HepG2 (cell line): ENCODE measurements around the gene PTPRD. TPM values are rescaled to one million over a fixed set of nuclear protein-coding genes. Genes with fewer than 3 reads are reported as not detected.
A peak's percentile ranks its signal among the peaks of the same experiment; 100 is the strongest.

ENCODE experiments used
- ATAC-seq: fragments of 200-7000 bp; cut with Tn5 transposase; 3 replicates; pipeline ENCODE4 v1.9.1; 2020; ENCODE audit warnings: mild to moderate bottlenecking, moderate library complexity
- BruUV-seq: library from RNA; stranded (reverse); fragments of 400-500 nt; replicated peaks from 2 replicates; lab custom pipeline; 2021; lab: Mats Ljungman, UMichigan
- CTCF ChIA-PET: fragments of 300-600 bp; formaldehyde crosslinking; extraction: SDS; loops from one replicate; lab custom pipeline; 2021; ENCODE audit warnings: low total read pairs, inconsistent platforms, low intra/inter-chr PET ratio; lab: Yijun Ruan, JAX
- POLR2A ChIA-PET: fragments of 350-600 bp; sonication (Branson Sonifier 250); formaldehyde crosslinking; loops from one replicate; lab custom pipeline; 2020; ENCODE audit warnings: antibody characterized with exemption, inconsistent platforms; lab: Yijun Ruan, JAX
- DNase-seq: peaks from one replicate; pipeline ENCODE4 v3.0.0-alpha.2; 2015; ENCODE audit warnings: low spot score
- FAIRE-seq: peaks from 3 replicates; lab custom pipeline; 2011; peaks lifted over from hg19 to GRCh38; lab: Jason Lieb, UNC
- H2AFZ ChIP-seq: one replicate; pipeline ENCODE4 v1.6.1; 2011; ENCODE audit warnings: low read length, inconsistent platforms
- H3K27ac ChIP-seq: fragments of 300-600 bp; 3 replicates; pipeline ENCODE4 v1.8.0; 2011; ENCODE audit warnings: mixed run types, mild to moderate bottlenecking, mixed read lengths, low read length, inconsistent platforms; ENCODE audit not compliant: insufficient read depth; ENCODE audit errors: extremely low read length
- H3K27me3 ChIP-seq, 2 experiments: fragments of 200-600 bp in 1 of 2; 2 replicates in 1 of 2; 3 replicates in 1 of 2; pipeline versions ENCODE4 v1.6.0 to v1.8.0; 2011; ENCODE audit warnings: low read length in 2 of 2, mild to moderate bottlenecking in 2 of 2, moderate library complexity in 2 of 2, inconsistent platforms in 1 of 2; ENCODE audit not compliant: insufficient read depth in 2 of 2, control insufficient read depth in 1 of 2
- H3K36me3 ChIP-seq, 2 experiments: fragments of 200-600 bp in 1 of 2; replicated peaks in 1 of 2; 2 replicates in 1 of 2; 3 replicates in 1 of 2; pipeline versions ENCODE4 v1.5.1 to v1.8.0; 2011; ENCODE audit warnings: low read length in 2 of 2, inconsistent platforms in 1 of 2; ENCODE audit not compliant: insufficient read depth in 2 of 2, control insufficient read depth in 1 of 2
- H3K4me1 ChIP-seq: 2 replicates; pipeline ENCODE4 v1.5.1; 2012; ENCODE audit warnings: low read length, inconsistent platforms; ENCODE audit not compliant: insufficient read depth
- H3K4me2 ChIP-seq: 2 replicates; pipeline ENCODE4 v1.6.0; 2011; ENCODE audit warnings: low read depth, low read length, inconsistent platforms
- H3K4me3 ChIP-seq, 3 experiments: fragments of 200-600 bp in 1 of 3; sonication (generic), shearing (Covaris generic) in 1 of 3; replicated peaks in 1 of 3; 2 replicates each; pipeline ENCODE4 v1.5.1; 2011 to 2016; ENCODE audit warnings: low read length in 3 of 3, inconsistent platforms in 2 of 3, low read depth in 2 of 3, mild to moderate bottlenecking in 2 of 3, control low read depth in 1 of 3, mixed read lengths in 1 of 3; ENCODE audit not compliant: insufficient read depth in 1 of 3
- H3K79me2 ChIP-seq: one replicate; pipeline ENCODE4 v1.6.1; 2011; ENCODE audit warnings: low read length, inconsistent platforms; ENCODE audit not compliant: insufficient read depth
- H3K9ac ChIP-seq: 2 replicates; pipeline ENCODE4 v1.6.0; 2011; ENCODE audit warnings: mild to moderate bottlenecking, low read depth, low read length, inconsistent platforms; ENCODE audit not compliant: insufficient read depth
- H3K9me3 ChIP-seq: 2 replicates; pipeline ENCODE4 v1.5.1; 2012; ENCODE audit warnings: mild to moderate bottlenecking, low read length
- H4K20me1 ChIP-seq: 2 replicates; pipeline ENCODE4 v1.6.0; 2011; ENCODE audit warnings: inconsistent platforms, mild to moderate bottlenecking, low read length, moderate library complexity; ENCODE audit not compliant: insufficient read depth
- ARNTL ChIP-seq: sonication (generic); formaldehyde crosslinking; IDR thresholded peaks from 2 replicates; pipeline ENCODE4 v1.4.0; 2020; ENCODE audit warnings: mild to moderate bottlenecking, missing genetic modification reagents
- ELF3 ChIP-seq: IDR thresholded peaks from 2 replicates; pipeline ENCODE4 v1.6.1; 2016; ENCODE audit warnings: missing genetic modification reagents, missing compliant biosample characterization
- EZH2 ChIP-seq: conservative IDR thresholded peaks from 2 replicates; pipeline ENCODE4 v1.6.1; 2012; ENCODE audit warnings: mild to moderate bottlenecking, low read depth, low read length, moderate library complexity
- FOXK1 ChIP-seq: sonication (generic); formaldehyde crosslinking; IDR thresholded peaks from 2 replicates; pipeline ENCODE4 v1.4.0; 2020; ENCODE audit warnings: low read depth, missing genetic modification reagents, borderline replicate concordance
- FOXP1 ChIP-seq, 2 experiments: fragments of 450-650 bp in 1 of 2; IDR thresholded peaks; 2 replicates each; pipeline ENCODE4 v1.6.1; 2017 to 2018; ENCODE audit warnings: antibody characterized with exemption in 1 of 2
- NONO ChIP-seq, 2 experiments: fragments of 450-650 bp in 1 of 2; sonication (generic) in 1 of 2; formaldehyde crosslinking in 1 of 2; IDR thresholded peaks in 1 of 2; conservative IDR thresholded peaks in 1 of 2; 2 replicates each; pipeline versions ENCODE4 v1.6.1 to v1.8.0; 2017 to 2022; ENCODE audit warnings: mild to moderate bottlenecking in 1 of 2, missing genetic modification reagents in 1 of 2, moderate library complexity in 1 of 2
- PAXIP1 ChIP-seq: sonication (generic); formaldehyde crosslinking; conservative IDR thresholded peaks from 2 replicates; pipeline ENCODE4 v1.4.0; 2020; ENCODE audit warnings: mild to moderate bottlenecking, missing genetic modification reagents, moderate library complexity
- PITX1 ChIP-seq: sonication (generic); formaldehyde crosslinking; IDR thresholded peaks from 2 replicates; pipeline ENCODE4 v1.5.1; 2020; ENCODE audit warnings: mild to moderate bottlenecking, missing genetic modification reagents
- POLR2A ChIP-seq, 2 experiments: IDR thresholded peaks; 2 replicates each; pipeline ENCODE4 v1.6.1; 2011; ENCODE audit warnings: low read depth in 2 of 2, low read length in 2 of 2, mild to moderate bottlenecking in 1 of 2, moderate library complexity in 1 of 2; ENCODE audit not compliant: insufficient read depth in 1 of 2
- SMC3 ChIP-seq: IDR thresholded peaks from 2 replicates; pipeline ENCODE4 v1.6.1; 2011; ENCODE audit warnings: low read length, improper control_type of control experiment
- SOX5 ChIP-seq: IDR thresholded peaks from 2 replicates; pipeline ENCODE4 v1.6.1; 2016; ENCODE audit warnings: borderline replicate concordance
- TCF12 ChIP-seq, 2 experiments: fragments of 450-650 bp in 1 of 2; sonication (generic) in 1 of 2; formaldehyde crosslinking in 1 of 2; IDR thresholded peaks; 2 replicates each; pipeline versions ENCODE4 v1.6.1 to v1.8.0; 2017 to 2022; ENCODE audit warnings: antibody characterized with exemption in 1 of 2, mild to moderate bottlenecking in 1 of 2, missing genetic modification reagents in 1 of 2, moderate library complexity in 1 of 2
- TCF7 ChIP-seq: sonication (generic); IDR thresholded peaks from 2 replicates; pipeline ENCODE4 v1.6.1; 2016; ENCODE audit warnings: antibody characterized with exemption, low read depth
- ZC3H13 ChIP-seq: sonication (generic); formaldehyde crosslinking; IDR thresholded peaks from 2 replicates; pipeline ENCODE4 v1.8.1; 2023; ENCODE audit warnings: mild to moderate bottlenecking, missing genetic modification reagents, moderate library complexity
- ZFP82 ChIP-seq: sonication (generic); formaldehyde crosslinking; IDR thresholded peaks from 2 replicates; pipeline ENCODE4 v1.5.1; 2020; ENCODE audit warnings: mild to moderate bottlenecking, missing genetic modification reagents, borderline replicate concordance
- ZNF292 ChIP-seq: sonication (generic); formaldehyde crosslinking; IDR thresholded peaks from 2 replicates; pipeline ENCODE4 v1.8.1; 2022; ENCODE audit warnings: mild to moderate bottlenecking, low read depth, missing genetic modification reagents, borderline replicate concordance
- WGBS: methylation state at CpG from one replicate; pipeline ENCODE4 v1.1.6; 2017; ENCODE audit warnings: low lambda C conversion rate; 5-methylcytosine and 5-hydroxymethylcytosine counted together
- in situ Hi-C: cut with HindIII; loops from 2 replicates; pipeline ENCODE4 v1.10.0; 2017; ENCODE audit warnings: low pct_unique_long_range_greater_than_20kb; ENCODE audit not compliant: extremely low pct_ligation_motif_present
- intact Hi-C: fragments of 100-400 bp; cut with micrococcal nuclease; formaldehyde crosslinking; loops from one replicate; pipeline ENCODE4 v1.10.0; 2022; ENCODE audit not compliant: unreplicated experiment
- polyA plus RNA-seq, 8 experiments: library from polyadenylated mRNA; depleted of rRNA in 3 of 8; stranded (reverse) in 7 of 8; unstranded in 1 of 8; fragments of >200 nt; fragmentation: Illumina TruSeq in 4 of 8; extraction: Trizol in 4 of 8; gene quantifications; 2 replicates each; pipeline versions ENCODE4 v1.2.1 to v1.2.3, GENCODE V29; 2011 to 2016; ENCODE audit warnings: low read depth in 4 of 8, missing spikeins in 1 of 8, mixed read lengths in 1 of 8; ENCODE audit not compliant: insufficient read depth in 1 of 8
- total RNA-seq, 5 experiments: library from RNA; depleted of rRNA; stranded (reverse); fragments of >200 nt; fragmentation: Illumina TruSeq; extraction: Trizol; gene quantifications; 2 replicates each; pipeline ENCODE4 v1.2.3, GENCODE V29; 2016; ENCODE audit warnings: low read depth in 1 of 5

PTPRD gene
- total and polyA plus RNA-seq, 2 of the 13 experiments (the other 11 are each of a cell fraction or from before 2014, with no cell fraction given): 0.05 TPM; not detected in 1

GRCh38 chr9:8961186-8961851 lies 1651.5 kb downstream of the PTPRD start:
- POLR2A ChIA-PET: no interaction called here
- H3K9ac ChIP-seq: peak overlapping the region; percentile 41
- ATAC-seq: peak; percentile 99
- peak; percentile 70; the same call in 1 of the 2 replicates for TF ChIP-seq ELF3 (CRISPR knock-in tag)
- TF ChIP-seq SOX5 (CRISPR knock-in tag): peak; percentile 98; the same call in 1 of the 2 replicates
- peak; percentile 47; the same call in 1 of the 2 replicates for TF ChIP-seq FOXP1 (IDR thresholded peaks at IDR 0.05)
- peak; percentile 42; the same call in 1 of the 2 replicates for TF ChIP-seq FOXP1 (CRISPR knock-in tag; IDR thresholded peaks at IDR 0.05)
- peak; percentile 34; the same call in 1 of the 2 replicates for TF ChIP-seq ZNF292 (CRISPR knock-in tag)
- peak in 1 of 2 experiments; percentile 24; a peak in 1 of 4 replicates for TF ChIP-seq POLR2A (IDR thresholded peaks at IDR 0.05; ENCODE audit: insufficient read depth in 1 of 2, low read depth in 2 of 2, low read length in 2 of 2)
- no peak for TF ChIP-seq NONO (IDR thresholded peaks at IDR 0.05)
- peak; percentile 36; the same call in 1 of the 2 replicates for TF ChIP-seq NONO (CRISPR knock-in tag; conservative IDR thresholded peaks at IDR 0.05)
- no peak for TF ChIP-seq EZH2
- TF ChIP-seq PITX1 (CRISPR knock-in tag): 0 out of 2 replicates have a peak, but pooled peaks have one; percentile 26
- no peak for TF ChIP-seq ZFP82 (CRISPR knock-in tag)
- TF ChIP-seq SMC3: peak; percentile 39
- TF ChIP-seq FOXK1 (CRISPR knock-in tag): peak; percentile 66; the same call in 1 of the 2 replicates
- peak; percentile 89 for TF ChIP-seq PAXIP1
- TF ChIP-seq ARNTL: 0 out of 2 replicates have a peak, but pooled peaks have one; percentile 40
- TF ChIP-seq TCF7: no peak
- TF ChIP-seq TCF12 (IDR thresholded peaks at IDR 0.05): no peak
- 0 out of 2 replicates have a peak, but pooled peaks have one; percentile 37 for TF ChIP-seq TCF12 (CRISPR knock-in tag; IDR thresholded peaks at IDR 0.05)
- no peak for TF ChIP-seq ZC3H13 (CRISPR knock-in tag)

More at GRCh38 chr9:8961186-8961851, 1651.5 kb downstream of the PTPRD start:
- Histone ChIP-seq H3K4me2 (peak overlapping the region; percentile 25; the same call in 1 of the 2 replicates), H3K27ac (peak overlapping the region; percentile 80), H3K9me3 (no peaks in the 10 kb centered on the region; the same call in 1 of the 2 replicates), H3K36me3 (no peaks in the 10 kb centered on the region), H3K27me3 (no peaks in the 10 kb centered on the region), H3K79me2 (no peaks in the 10 kb centered on the region), H2AFZ (no peak overlapping the region), H3K4me1 (peaks cover 46% of the 10 kb centered on the region), H4K20me1 (no peaks in the 10 kb centered on the region), H3K4me3 (peak overlapping the region in 1 of 3 experiments; percentile 9; a peak in 1 of 6 replicates)
- in situ Hi-C loops (no loop called here), intact Hi-C loops (loop anchor here (2.0 kb wide), 1 partner anchor 41 kb away; no protein-coding TSS in a partner anchor)
- FAIRE-seq (peak; percentile 96), DNase-seq (peak; percentile 97)
- 4% methylated on average over 4 of the region's 4 CpGs for WGBS
- CTCF ChIA-PET: no interaction called here
- BruUV-seq: no TSS peak
